GM18873 (cell line): Measurements from ENCODE around the gene MAGI2.
"Not testable (repeated sequence)": the region's sequence is repeated elsewhere in the genome, so short reads cannot be mapped to it uniquely, and the experiment has no call there.

Experiments used
- ATAC-seq: cut with Tn5 transposase; IDR thresholded peaks from one replicate; pipeline ENCODE4 v1.9.1; 2021; ENCODE audit warnings: mild to moderate bottlenecking, moderate library complexity, moderate number of reproducible peaks; ENCODE audit not compliant: unreplicated experiment, low FRiP score

Gene MAGI2

DNA sequence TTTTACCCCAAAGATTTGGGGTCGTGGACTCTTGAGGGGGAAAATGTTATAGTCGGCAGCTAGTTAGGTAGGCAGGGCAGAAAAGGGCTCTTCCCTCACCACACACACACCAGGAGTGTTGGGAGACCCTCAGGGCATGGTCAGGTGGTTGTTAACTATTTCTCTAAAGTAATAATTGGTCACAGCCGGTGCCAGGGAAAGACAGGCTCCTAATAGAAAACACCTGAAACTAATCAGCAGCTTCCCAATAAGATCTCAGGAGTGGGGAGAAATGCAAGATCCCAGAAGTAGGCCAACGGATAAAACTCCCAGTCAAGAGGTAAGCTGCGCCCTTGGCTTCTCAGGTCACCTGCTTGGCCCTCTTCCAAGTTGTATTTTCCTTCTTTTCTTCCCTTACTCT is 1441.8 kb downstream of the MAGI2 start:
- ATAC-seq = no peak

DNA sequence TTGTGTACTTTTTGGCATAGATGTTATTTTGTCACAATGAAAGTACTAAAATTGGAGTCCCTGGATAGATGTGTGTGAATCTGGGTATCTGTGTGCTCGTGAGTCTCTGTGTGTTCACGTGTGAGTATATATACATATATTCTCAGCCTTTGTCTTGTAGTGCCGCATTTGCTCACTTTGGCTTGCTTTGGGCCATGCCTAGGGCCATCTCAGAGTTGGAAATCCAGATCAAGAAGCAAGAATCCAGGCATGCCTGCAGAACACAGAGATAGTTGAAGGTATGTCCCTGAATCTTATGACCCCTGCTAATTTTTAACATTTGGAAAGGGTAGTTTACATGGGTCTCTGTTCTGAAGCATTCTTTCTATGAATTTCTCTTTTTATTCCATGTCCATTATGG is 1446.2 kb downstream of the MAGI2 start:
- no peak for ATAC-seq

DNA sequence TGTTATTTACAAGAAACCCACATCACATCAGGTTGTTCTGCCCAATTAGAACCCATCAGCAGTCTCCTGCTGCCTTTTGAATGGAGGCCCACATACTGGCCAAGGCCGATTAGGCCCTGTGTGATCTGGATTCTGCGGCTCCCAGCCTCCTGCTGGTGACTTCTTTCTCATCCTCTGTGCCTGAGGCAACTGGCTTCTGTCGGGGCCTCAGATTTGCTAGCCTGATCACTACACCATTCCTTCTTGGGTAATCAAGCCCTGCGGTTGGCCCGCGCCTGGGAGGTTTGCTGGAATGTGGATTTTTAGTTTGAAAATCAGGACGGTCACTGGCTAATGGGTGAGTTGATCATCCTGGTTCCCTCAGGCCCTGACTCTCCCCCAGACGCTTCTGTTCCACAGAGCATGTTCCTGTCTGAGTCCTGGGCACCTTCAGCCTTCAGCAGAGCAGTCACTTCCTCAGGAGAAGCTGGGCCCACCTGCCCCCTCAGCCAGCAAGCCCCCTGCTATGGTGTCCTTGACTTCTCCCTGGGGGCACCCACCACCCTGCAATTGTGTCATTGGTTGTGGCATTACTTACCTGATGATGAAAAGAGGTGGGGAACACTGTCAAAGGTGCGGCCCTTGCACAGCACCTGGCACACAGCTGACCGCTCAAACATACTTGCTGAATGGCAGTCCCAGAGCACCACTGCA is 1447.3 kb downstream of the MAGI2 start:
- no peak for ATAC-seq

DNA sequence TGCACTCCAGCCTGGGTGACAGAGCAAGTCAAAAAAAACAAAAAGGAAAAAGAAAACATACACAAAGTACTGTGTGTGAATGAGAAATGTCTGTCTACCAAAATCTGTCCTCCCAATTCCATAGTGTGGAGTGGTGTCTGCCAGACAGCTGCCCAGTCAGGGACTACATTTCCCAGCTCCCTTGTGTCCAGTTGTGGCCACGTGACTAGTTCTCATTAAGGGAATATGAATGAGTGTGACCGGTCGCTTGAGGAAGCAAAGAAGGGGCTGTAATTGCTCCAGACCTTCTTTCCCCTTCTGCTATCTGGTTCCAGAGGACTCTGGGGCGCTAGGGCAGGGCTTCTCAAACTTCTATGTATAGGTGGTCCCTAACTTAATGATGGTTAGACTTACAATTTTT is 1450.8 kb downstream of the MAGI2 start:
- no peak for ATAC-seq

DNA sequence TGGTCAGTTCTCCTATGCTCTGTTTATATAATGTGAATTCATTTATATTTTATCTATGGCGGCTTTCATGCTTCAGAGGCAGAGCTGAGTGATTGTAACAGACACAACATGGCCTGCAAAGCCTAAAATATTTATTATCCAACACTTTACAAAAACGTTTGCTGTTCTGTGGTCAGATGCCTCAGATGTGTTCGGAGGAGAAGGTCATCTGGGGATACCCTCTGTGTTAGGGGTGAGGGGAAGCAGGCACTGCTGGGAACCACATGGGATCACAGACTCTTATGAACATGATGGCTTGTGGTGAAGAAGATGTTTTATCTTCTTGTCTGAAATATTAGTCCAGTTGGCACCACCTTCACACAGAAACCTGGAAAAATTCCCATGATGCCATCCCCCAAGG is 1451.4 kb downstream of the MAGI2 start:
- no peak for ATAC-seq

DNA sequence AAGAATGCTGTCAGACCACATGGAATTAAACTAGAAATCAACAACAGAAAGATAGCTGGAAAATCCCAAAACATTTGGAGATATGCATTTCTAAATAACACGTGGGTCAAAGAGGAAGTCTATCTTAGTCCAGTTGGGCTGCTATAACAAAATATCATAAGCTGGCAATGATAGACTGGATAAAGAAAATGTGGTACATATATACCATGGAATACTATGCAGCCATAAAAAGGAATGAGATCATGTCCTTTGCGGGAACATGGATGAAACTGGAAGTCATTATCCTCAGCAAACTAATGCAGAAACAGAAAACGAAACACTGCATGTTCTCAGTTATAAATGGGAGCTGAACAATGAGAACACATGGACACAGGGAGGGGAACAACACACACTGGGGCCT is 1454.3 kb downstream of the MAGI2 start:
- not testable (repeated sequence) for ATAC-seq

DNA sequence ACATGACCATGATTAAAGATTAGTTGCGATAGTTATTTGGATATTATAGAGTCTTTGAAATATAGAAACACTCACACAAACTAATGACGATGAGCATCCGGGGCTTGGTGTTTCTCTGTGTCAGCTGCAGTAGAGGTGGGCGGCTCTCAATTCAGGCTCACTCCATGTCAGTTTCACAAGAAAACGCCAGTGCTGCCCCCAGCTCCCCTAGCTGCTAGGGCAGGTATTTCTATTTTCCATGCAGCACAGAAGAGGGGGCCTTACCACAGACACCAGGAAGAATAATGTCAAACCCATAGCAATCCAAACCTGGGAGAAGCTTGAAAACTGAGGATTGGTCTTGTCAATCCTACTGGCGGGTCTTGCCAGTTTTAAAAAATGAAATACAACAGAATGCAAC is 1457.8 kb downstream of the MAGI2 start:
- no peak for ATAC-seq

DNA sequence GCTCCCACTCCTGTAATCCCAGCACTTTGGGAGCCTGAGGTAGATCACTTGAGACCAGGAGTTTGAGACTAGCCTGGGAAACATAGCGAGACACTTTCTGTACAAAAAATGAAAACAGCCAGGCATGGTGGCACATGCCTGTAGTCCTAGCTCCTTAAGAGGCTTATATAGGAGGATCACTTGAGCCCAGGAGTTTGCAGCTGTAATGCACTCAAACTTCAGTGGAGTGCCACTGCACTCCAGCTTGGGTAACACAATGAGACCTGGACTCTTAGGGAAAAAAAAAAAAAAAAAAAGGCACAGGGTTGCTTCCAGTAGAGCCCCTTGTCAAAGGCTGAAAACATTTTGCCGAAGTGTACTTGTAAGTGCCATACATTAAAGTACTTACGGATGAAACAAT is 1459.6 kb downstream of the MAGI2 start:
- no peak for ATAC-seq

DNA sequence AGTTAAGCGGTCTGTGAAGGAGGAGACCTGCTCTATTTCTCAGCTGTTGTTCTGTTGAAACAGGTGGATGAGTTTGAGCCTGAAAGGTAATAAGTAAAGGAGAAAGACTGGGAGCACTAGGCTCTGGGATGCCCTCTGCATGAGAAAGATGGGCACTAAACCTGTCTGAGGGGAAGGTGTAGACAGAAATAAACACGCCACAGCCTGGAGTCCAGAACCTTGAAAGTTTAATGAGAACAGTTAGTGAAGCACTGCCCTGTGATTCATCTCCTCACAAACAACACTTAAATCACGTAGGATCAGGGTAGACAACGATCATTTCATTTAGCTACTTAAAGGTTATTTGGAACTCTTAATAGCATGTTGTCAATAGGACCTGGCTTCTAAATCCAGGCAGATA is 1461.8 kb downstream of the MAGI2 start:
- no peak for ATAC-seq

DNA sequence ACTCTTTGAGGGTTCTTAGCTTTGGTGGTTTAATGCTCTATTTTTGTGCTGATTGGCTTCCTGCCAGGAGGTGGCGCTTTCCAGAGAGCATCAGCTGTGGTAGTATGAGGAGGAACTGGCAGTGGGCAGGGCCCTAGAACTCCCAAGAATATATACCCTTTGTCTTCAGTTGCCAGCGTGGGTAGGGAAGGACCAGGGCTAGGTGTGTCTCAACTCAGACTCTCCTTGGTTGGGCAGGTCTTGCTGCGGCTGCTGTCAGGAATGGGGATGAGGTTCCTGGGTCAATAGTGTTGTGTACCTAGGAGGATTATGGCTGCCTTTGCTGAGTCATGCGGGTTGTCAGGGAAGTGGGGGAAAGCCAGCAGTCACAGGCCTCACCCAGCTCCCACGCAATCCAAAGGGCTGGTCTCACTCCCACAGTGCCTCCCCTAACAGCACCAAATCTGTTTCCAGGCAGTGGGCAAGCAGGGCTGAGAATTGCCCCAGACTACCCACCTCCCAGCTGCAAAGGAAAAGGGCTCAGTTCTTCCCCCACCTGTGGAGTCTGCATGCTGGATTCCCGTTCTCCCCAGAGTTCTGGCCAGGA is 1463.4 kb downstream of the MAGI2 start:
- ATAC-seq = no peak

DNA sequence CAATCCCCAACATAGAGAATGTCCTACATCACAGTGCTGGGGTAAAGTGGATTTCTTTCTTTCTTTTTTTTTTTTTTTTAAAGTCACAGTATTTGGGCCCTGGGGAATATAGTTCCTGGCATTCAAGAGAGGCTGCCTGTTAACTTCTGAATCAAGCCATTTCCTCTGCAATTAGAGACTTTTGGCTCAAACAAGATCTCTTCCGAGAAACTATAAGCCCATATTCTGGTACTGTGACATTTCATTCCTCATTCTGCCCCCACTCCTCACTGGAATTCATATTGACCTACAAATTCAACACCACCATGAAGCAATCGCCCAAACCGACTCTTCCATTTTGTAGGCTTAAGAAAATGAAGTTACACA is 1467.5 kb downstream of the MAGI2 start:
- ATAC-seq = no peak

DNA sequence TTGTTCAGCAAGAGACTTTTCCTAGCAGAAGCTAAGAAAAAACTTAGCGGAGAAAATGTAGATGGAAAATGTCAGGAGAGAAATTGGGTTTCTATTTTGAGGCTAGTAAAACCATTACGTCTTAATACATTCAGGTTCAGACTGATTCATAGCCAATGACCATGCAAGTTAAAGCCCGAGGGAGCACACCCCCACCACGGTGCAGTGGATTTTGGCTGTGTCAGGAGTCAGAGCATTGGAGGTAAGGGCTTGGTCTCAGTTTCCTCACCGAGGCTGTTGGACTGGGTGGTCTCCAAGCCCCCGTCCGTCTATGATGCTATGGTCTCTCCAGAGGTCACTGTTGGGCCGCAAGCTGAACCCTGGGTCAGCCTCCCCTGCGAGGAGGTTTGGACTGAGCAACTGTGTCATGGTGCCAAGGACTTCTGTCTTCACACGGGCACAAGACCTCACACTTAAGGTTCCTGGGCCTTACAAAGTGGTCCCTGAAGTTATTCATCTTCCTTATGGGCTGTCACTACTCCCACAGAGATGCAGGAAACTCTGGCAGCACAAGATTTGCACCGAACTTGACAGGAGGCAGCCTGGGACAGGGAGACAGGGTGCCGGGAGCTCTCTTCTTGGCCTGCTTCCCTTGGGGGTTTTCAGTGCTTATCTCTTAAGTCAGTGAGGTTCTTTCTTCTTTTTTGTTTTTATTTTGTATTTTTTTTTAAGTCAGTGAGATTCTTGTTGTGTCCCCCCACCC is 1468.1 kb downstream of the MAGI2 start:
- ATAC-seq = no peak

DNA sequence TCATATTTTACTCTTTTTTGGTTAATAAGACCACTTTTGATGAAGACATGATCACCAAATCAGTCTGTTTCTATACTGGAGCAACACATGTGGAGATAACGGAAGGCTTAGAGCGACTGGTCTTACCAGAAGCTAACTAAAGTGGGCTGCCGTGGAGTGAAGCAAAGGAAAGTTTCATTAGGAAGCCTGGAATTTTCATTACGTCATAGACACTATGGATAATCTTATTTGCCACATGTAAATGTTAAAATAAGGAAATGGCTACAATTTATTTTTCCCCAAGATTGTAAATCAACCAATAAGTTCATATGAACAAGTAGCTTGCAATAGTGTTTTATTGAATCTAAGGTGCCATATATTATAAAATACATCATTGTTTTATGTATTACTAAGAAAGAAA is 1469.5 kb downstream of the MAGI2 start:
- ATAC-seq = no peak

DNA sequence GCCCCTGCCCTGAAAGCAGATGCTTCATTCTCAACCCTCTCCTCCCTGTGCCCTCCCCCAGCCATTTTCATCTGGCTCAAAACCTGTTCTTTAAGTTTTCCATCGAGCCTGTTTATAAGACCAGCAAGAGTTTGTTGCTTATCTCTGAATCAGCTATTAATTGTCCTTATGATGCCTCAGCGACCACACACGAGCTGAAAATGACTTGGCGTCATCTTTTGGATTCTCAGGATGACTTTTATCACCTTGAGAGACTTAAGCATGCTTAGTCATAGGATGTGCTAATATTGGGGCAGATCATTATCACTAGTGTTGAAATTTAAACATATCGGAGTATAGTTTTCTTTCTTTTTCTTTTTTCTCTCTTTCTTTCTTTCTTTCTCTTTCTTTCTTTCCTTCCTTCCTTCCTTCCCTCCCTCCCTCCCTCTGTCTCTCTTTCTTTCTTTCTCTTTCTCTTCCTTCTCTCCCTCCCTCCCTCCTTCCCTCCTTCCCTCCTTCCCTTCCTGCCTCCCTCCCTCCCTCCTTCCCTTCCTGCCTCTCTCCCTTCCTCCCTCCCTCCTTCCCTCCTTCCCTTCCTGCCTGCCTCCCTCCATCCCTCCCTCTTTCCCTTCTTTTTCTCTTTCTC is 1470.4 kb downstream of the MAGI2 start:
- no peak for ATAC-seq

DNA sequence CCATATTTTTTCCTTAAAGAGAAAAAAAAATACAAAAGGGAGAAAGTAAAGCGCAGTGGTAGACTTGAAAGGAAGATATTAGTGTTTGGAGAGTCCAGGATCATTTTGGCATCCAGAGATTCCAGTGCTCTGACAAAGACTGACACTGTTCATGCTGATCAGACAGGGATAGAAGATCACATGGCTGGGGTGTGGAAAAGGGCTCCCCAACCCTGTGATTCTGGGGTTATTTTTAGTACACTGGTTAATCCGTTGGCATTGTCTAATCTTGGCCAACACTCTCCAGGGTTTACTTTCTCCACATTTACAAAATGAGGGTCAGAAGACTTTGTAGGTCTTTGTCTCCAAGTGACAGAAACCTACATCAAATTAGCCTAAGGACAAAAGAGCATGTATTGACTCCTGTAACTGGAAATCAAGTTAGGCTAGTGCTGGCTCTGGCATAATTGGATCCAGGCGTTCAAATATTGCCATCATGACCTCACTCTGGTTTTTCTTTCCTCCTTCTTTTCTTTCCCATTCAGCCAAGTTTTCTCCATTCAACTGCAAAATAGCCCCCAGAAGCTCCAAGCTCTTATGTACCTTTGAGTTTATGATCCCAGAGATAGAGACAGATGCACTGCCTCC is 1473.3 kb downstream of the MAGI2 start:
- no peak for ATAC-seq

DNA sequence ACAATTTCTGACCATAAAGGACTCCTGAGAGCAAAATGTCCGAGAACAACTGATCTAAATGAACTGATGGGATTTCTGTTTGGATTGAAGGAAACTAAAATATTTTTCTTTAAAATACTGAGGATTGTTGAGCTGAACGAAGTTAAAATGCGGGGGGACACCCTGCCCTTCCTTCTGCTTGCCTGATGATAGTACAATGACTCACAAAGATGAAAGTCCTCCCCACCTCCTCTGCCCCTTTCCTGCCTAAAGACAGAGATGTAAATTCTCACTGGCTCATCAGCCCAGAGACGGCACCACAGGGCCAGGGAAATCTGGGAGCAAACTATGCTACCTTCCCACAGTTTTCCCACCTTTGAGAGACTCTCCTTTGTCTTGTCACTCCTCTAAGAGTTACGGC is 1474.2 kb downstream of the MAGI2 start:
- no peak for ATAC-seq

DNA sequence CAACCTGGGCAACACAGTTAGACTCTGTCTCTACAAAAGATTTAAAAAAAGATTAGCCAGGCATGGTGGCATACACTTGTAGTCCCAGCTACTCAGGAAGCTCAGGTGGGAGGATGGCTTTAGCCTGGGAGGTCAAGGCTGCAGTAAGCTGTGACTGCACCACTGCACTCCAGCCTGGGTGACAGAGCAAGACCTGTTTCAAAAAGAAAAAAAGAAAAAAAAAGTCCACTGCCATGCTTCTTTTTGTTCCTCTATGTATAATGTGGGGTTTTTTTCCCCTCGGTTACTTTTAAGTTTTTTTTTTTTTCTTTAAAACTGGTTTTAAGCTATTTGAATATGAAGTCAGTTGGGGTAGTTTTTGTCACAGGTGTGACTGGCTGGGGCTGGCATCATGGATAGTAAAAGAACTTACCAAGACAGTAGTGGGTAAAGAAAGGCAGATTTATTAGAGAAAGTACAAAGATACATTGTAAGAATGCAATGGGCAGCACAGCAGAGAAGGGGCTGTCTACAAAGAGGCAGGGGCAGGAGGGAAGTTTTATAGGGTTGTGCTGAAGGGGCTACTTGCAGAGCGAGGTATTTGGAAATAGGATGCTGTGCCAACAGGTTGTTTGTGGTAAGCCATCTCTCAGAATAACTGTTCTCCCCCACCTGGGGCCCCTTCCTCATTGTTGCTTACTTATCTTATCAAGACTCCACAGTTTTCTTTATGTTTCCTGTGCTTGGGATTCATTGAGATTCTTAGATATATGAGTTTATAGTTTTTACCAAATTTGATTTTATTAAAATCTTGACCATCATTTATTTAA is 1477.6 kb downstream of the MAGI2 start:
- ATAC-seq = no peak

DNA sequence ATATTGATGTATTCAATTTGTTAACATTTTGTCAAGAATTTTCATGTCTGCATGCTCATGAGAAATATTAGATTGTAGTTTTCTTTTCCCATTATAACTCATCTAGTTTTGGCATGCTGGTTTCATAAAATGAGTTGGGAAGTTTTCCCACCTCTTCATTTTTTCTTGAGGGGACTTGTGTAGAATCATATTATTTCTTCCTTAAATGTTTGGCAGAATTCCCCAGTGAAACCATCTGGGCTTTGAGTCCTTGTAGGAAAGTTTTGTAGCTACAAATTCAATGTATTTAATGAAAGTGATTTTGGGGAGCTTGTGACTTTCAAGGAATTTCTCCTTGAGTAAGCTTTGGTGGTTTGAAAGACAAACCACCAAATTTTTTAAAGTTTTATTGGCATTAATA is 1481.7 kb downstream of the MAGI2 start:
- no peak for ATAC-seq

DNA sequence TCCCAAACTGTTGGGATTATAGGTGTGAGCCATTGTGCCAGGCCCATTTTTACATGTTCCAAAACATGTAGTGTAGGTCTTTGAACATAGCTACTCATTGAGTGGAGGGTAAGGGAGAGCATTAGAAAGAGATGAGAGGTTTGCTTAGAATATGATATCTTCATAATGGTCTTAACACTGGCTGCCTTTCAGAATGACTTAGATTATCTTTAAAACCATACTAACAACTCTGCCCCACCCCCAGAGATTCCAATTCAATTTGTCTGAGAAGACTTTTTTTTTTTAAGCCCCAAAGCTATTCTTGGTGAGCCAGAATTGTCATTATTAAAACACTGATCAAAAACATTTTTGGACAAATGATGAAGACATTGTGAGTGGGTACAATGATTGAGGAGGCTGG is 1486.0 kb downstream of the MAGI2 start:
- no peak for ATAC-seq
